Myometrial cell (primary cell): ENCODE results near the gene GOLGA6L4. TPM values are rescaled to one million over a fixed set of nuclear protein-coding genes. Genes with fewer than 3 reads are reported as not detected.

ENCODE experiments used
- total RNA-seq: library from RNA; depleted of rRNA; stranded (reverse); fragments of >200 nt; gene quantifications from 2 replicates; pipeline ENCODE4 v1.2.3, GENCODE V29; 2015

The GOLGA6L4 gene, protein sequence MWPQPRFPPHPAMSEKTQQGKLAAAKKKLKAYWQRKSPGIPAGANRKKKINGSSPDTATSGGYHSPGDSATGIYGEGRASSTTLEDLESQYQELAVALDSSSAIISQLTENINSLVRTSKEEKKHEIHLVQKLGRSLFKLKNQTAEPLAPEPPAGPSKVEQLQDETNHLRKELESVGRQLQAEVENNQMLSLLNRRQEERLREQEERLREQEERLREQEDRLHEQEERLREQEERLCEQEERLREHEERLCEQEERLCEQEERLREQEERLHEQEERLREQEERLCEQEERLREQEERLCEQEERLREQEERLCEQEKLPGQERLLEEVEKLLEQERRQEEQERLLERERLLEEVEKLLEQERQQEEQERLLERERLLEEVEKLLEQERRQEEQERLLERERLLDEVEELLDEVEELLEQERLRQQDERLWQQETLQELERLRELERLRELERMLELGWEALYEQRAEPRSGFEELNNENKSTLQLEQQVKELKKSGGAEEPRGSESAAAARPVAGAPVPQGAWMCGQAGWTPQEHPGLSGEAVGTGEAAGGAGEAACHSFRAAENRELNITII
- 0.29 and 0.35 TPM in 2 replicates for total RNA-seq

DNA sequence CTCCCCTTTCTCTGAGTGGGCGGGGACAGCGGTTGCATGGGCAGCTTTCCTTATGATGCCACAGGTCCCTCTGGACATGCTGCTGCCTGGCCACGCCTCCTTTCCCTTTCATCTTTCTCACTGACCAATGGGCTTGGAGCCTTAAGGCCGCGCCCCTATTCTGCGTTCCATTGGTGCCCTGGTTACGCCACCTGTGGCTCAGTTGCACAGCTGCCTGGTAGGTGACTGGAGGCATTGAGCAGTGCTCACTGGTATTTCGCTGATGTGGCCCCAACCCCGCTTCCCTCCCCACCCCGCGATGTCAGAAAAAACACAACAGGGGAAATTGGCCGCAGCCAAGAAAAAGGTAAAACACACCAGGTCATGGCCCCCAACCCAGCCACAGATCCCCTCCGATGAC lies at the start of gene GOLGA6L4:
Gene GOLGA6L4 (plus strand): TSS at position 201 of the 400 bp plus-strand sequence. CDS start 62 bp downstream, at position 263.

